ENCODE measurements around the gene EEA1. TPM values are rescaled to one million over a fixed set of nuclear protein-coding genes. Genes with fewer than 3 reads are reported as not detected.
"Not testable (repeated sequence)": the region's sequence is repeated elsewhere in the genome, so short reads cannot be mapped to it uniquely, and the experiment has no call there.

The EEA1 gene
- total RNA-seq, 4 donors from 2014 or later = 24.7 to 45.0 (median 32.1) TPM

DNA sequence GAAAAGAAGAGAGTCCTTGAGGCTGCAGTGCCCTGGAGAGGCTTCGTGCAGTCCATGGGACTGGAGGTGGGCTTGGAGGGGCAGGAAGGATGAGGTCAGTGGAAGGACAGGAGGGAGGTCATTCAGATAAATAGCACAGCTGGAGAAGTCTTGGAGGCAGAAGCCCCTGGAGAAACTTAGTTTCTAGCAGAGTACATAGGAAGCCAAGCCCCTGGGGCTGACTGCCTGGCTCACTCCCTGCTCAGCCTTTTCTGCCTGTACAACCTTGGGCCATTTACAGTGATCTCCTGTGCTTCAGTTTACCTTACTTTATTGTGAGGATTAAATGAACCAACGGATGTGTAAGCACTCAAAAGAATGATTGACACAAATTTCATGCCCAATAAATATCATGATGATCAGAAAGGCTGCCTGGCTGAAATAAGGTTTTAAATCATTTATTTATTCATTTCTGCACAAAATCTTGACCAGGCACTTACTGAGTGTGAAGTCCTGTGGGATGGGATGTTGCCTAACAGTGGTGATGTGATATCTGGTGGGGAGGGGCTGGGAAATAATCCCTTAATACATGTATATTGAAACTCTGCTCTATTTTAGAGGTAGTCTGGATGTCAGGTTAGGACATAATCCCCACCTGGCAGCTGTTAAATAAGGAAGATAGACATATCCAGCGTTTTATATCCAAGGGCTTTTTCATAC, 172.0 kb downstream of the EEA1 start:
- DNase-seq (ENCODE audit: low spot score in 2 of 2) = no peak
- 64% methylated on average over 3 of the region's 3 CpGs for WGBS, 2 donors
- H3K4me3 ChIP-seq (ENCODE audit: low read depth, poor library complexity, severe bottlenecking) = no peak overlapping the region
- intact Hi-C loops (cut with DNase I; ENCODE audit: low total_unique reads) = no loop called here
- TF ChIP-seq POLR2A (IDR thresholded peaks at IDR 0.05) = no peak
- TF ChIP-seq, protein P1, sequence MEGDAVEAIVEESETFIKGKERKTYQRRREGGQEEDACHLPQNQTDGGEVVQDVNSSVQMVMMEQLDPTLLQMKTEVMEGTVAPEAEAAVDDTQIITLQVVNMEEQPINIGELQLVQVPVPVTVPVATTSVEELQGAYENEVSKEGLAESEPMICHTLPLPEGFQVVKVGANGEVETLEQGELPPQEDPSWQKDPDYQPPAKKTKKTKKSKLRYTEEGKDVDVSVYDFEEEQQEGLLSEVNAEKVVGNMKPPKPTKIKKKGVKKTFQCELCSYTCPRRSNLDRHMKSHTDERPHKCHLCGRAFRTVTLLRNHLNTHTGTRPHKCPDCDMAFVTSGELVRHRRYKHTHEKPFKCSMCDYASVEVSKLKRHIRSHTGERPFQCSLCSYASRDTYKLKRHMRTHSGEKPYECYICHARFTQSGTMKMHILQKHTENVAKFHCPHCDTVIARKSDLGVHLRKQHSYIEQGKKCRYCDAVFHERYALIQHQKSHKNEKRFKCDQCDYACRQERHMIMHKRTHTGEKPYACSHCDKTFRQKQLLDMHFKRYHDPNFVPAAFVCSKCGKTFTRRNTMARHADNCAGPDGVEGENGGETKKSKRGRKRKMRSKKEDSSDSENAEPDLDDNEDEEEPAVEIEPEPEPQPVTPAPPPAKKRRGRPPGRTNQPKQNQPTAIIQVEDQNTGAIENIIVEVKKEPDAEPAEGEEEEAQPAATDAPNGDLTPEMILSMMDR (IDR thresholded peaks at IDR 0.05) = no peak

DNA sequence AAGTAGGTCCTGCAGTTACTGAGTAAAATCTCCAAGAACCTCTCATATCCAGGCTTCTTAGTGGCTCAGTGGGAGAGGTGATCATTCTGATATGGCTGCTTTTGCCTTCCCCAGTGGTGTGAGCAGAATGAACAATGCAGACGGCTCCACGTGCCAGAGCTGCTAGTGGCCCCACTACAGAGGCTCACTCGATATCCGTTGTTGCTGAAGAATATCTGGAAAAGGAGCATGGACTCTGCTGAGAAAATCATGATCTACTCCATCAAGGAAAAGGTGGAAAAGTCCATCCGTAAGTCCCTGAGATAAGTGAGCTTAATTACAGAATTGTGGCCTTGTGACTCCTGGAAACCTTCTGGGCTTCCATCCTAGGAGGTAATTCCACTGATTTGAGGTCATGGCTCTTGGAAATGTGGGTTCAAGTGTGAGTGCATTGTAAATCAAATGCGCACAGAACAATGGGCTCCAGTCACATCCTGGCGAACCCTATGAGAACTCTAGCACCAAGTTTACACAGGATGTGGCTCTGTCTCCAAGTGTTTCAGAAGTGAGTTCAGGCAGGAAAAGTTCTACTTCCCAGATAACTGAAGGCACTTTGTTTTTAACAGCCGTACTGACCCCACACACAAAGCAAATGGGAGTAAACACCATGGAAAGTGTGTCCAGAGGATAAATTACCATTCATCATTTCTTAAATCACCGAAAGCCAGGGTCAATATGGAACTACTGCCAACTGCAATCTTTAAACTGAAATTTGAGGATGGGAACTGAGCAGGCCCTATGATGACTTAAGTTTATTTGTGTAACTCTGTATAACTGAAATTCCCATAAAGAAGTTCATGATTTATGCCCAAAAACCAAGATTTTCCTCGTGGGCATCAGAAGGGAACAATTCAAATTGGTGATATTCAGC, 174.9 kb downstream of the EEA1 start:
- H3K4me3 ChIP-seq (ENCODE audit: low read depth, poor library complexity, severe bottlenecking) = no peak overlapping the region
- intact Hi-C loops (cut with DNase I; ENCODE audit: low total_unique reads) = no loop called here
- TF ChIP-seq, protein P1 (IDR thresholded peaks at IDR 0.05) = no peak
- TF ChIP-seq POLR2A (IDR thresholded peaks at IDR 0.05) = no peak
- WGBS, 2 donors = 81 to 87% methylated on average over 10 of the region's 10 CpGs
- no peak for DNase-seq (ENCODE audit: low spot score in 2 of 2)

DNA sequence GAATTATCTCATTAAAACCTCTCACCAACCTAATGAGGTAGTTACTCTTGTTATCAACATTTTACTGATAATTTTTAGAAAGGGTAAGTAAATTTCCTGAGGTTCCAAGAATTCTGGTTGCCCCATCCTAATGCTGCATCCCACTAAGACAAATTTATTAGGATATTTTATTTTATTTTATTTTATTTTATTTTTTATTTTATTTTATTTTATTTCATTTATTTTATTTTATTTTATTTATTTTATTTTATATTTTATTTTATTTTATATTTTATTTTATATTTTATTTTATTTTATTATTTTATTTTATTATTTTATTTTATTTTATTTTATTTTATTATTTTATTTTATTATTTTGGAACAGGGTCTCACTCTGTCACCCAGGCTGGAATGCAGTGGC, 179.4 kb downstream of the EEA1 start:
- H3K4me3 ChIP-seq (ENCODE audit: low read depth, poor library complexity, severe bottlenecking); intact Hi-C loops (cut with DNase I; ENCODE audit: low total_unique reads); DNase-seq (ENCODE audit: low spot score in 2 of 2): not testable (repeated sequence)

DNA sequence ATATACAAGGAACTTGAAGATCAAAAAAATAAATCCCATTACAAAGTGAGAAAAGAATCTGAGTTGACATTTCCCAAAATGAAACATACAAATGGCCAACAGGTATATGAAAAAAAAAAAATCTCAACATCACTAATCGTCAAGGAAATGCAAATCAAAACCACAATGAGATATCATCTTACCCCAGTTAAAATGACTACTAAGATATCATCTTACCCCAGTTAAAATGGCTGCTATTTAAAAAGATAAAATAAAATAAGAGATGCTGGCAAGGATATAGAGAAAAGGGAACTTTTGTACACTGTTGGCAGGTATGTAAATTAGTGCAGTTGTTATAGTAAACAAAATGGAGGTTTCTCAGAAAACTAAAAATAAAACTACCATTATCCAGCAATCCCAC, 181.9 kb downstream of the EEA1 start:
- DNase-seq (ENCODE audit: low spot score in 2 of 2) = no peak
- TF ChIP-seq, protein P1 (IDR thresholded peaks at IDR 0.05) = no peak
- TF ChIP-seq POLR2A (IDR thresholded peaks at IDR 0.05) = no peak
- H3K4me3 ChIP-seq (ENCODE audit: low read depth, poor library complexity, severe bottlenecking) = no peak overlapping the region
- 39 to 50% methylated on average over 1 of the region's 1 CpG for WGBS, 2 donors
- intact Hi-C loops (cut with DNase I; ENCODE audit: low total_unique reads) = no loop called here

DNA sequence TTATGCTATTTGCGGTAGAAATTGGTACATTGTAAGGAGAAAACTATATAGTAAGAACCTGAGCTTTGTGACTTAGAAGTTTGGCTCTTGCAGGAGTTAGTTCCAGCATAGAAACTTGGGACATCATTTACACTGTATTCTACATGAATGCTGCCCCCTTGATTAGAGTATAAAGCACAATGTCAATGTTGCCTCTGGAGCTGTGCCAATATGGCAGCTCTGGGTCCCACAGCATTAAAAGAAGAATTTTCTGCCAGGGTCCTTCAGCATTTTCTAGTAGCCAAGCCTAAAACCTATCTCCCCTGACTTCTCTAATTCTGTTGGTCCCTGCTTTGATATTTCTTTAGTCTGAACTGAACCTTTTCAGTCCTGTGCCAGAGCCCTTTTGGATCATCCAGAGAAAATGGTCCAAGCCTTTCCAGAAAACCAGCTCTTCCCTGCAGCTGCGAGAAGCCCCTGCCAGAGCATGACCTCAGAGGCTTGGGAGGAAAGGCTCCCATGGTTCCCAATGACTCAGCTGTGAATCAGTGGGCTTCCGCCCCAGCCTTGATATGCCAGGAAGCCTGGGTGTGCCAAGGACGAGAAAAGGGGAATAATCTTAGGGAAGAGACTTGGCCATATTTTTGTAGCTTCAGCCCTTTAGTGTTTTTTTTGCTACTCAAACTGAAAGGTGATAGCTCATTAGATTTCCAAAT, 183.1 kb downstream of the EEA1 start:
- intact Hi-C loops (cut with DNase I; ENCODE audit: low total_unique reads) = no loop called here
- no peak overlapping the region for H3K4me3 ChIP-seq (ENCODE audit: low read depth, poor library complexity, severe bottlenecking)
- peak; percentile 78 to 93 for DNase-seq (ENCODE audit: low spot score in 2 of 2)
- 23 to 39% methylated on average over 4 of the region's 4 CpGs for WGBS, 2 donors
- TF ChIP-seq, protein P1 (IDR thresholded peaks at IDR 0.05) = no peak
- no peak for TF ChIP-seq POLR2A (IDR thresholded peaks at IDR 0.05)

DNA sequence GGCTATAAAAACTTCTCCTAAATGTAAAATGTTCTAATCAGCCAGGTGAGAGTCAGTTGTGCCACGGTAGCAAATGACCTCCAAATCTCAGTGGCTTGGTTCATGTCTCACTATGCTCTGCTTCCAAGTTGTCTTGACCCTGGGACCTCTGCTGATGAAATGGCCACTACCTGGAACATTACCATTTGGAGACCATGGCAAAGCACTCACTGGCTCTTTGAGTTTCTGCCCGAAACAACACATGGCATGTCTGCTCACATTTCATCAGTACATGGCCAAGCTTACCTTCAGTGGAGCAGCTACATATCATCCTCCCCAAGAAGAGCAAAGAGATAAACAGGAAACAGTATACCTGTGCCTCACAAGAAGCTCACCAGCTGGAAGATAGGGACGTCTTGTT, 186.1 kb downstream of the EEA1 start:
- TF ChIP-seq, protein P1 (IDR thresholded peaks at IDR 0.05) = no peak
- TF ChIP-seq POLR2A (IDR thresholded peaks at IDR 0.05) = no peak
- WGBS, 2 donors = 92 to 94% methylated on average over 3 of the region's 3 CpGs
- H3K4me3 ChIP-seq (ENCODE audit: low read depth, poor library complexity, severe bottlenecking) = no peak overlapping the region
- DNase-seq (ENCODE audit: low spot score in 2 of 2) = no peak
- intact Hi-C loops (cut with DNase I; ENCODE audit: low total_unique reads) = no loop called here

All from lower leg skin (tissue), 4 donors.